ENCODE results near the gene ZNF574.

DNA sequence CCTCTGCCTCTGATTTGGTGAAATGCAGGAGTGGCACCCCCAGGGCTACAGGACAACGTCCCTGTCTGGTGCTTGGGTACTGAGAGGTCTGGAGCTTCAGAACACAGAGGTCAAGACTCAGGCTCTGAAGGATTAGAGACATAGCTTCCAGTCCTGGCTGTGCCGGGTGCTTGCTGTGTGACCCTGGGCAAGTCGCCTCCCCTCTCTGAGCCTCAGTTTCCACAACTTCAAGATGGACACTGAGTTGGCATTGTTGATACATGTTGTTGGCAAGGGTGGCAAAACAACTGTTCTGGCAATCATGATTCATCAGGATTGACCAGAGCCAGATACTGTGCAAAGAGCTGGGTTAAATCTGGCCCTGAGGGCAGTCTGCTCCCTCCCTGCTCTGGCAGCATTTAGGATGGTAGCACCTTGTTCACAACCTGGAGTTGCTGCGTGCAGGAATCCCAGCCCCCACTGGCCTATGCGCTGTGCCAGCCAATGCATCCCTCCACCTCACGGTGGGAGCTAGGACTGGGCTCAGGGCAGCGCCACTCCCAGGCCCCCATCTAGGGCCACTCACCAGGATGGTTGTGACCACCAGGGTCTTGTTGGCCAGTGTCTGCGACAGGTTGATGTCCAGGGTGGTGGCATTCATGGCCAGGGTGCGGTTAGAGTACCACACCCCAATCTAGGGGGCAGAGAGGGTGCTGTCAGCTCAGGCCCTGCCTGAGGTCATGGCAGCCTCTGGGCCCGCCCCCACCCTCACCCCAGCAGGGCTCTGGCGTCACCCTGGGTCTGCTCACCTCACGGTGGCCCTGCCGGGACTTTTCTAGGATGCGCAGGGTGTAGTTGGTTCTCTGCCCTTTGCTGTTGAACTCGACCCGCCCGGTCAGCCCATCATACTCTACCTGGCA, 22.7 kb upstream of the ZNF574 start:
- TF ChIP-seq, protein P1, sequence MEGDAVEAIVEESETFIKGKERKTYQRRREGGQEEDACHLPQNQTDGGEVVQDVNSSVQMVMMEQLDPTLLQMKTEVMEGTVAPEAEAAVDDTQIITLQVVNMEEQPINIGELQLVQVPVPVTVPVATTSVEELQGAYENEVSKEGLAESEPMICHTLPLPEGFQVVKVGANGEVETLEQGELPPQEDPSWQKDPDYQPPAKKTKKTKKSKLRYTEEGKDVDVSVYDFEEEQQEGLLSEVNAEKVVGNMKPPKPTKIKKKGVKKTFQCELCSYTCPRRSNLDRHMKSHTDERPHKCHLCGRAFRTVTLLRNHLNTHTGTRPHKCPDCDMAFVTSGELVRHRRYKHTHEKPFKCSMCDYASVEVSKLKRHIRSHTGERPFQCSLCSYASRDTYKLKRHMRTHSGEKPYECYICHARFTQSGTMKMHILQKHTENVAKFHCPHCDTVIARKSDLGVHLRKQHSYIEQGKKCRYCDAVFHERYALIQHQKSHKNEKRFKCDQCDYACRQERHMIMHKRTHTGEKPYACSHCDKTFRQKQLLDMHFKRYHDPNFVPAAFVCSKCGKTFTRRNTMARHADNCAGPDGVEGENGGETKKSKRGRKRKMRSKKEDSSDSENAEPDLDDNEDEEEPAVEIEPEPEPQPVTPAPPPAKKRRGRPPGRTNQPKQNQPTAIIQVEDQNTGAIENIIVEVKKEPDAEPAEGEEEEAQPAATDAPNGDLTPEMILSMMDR (IDR thresholded peaks at IDR 0.05): no peak
- TF ChIP-seq POLR2A (IDR thresholded peaks at IDR 0.05): no peak
